ENCODE results near the gene VAV1.

VAV1 gene

DNA sequence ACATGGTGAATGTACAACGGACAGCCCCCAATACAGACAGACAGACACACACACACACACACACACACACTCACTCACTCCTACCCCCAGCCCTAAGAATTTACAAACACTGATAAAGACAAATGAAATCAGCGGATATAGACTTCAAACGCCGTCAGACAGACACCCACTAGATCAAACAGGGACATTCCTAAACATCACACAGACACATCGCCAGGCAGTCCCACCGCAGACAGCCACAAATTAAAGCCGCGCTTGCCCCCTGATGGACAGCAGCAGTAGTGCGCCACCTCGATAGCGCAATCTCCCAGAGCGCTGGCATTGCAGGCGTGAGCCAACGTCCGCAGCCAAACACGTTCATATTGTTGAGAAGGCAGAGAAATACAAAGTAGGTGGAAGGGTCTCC lies 90.2 kb downstream of the VAV1 start (continued):
- TF ChIP-seq ZNF19 (tag by site-specific recombination; IDR thresholded peaks at IDR 0.05; ENCODE audit: low read depth) (no peak), ZNF341 (tag by site-specific recombination; IDR thresholded peaks at IDR 0.05; ENCODE audit: low read depth) (no peak), HOXC10 (CRISPR knock-in tag; IDR thresholded peaks at IDR 0.05) (no peak), YY2 (tag by site-specific recombination; IDR thresholded peaks at IDR 0.05) (no peak), ZNF473 (tag by site-specific recombination; IDR thresholded peaks at IDR 0.05) (no peak), ZNF112 (tag by site-specific recombination; IDR thresholded peaks at IDR 0.05) (no peak), ZNF596 (tag by site-specific recombination; IDR thresholded peaks at IDR 0.05) (no peak), ZEB2 (tag by site-specific recombination; IDR thresholded peaks at IDR 0.05) (peak; percentile 70), ZNF202 (tag by site-specific recombination; IDR thresholded peaks at IDR 0.05; ENCODE audit: borderline replicate concordance) (no peak), ZNF629 (tag by site-specific recombination; IDR thresholded peaks at IDR 0.05) (0 out of 2 replicates have a peak, but pooled peaks have one; percentile 23), ZNF37A (tag by site-specific recombination; IDR thresholded peaks at IDR 0.05) (no peak), ZNF416 (tag by site-specific recombination; IDR thresholded peaks at IDR 0.05) (no peak), SETDB1 (IDR thresholded peaks at IDR 0.05; ENCODE audit: insufficient read length, low read length) (no peak), ZBTB21 (tag by site-specific recombination; IDR thresholded peaks at IDR 0.05) (peak; percentile 29; the same call in 1 of the 2 replicates), ZSCAN30 (tag by site-specific recombination; IDR thresholded peaks at IDR 0.05) (no peak), TRIM28 (IDR thresholded peaks at IDR 0.05; ENCODE audit: borderline replicate concordance, low read length) (no peak), KLF7 (tag by site-specific recombination; IDR thresholded peaks at IDR 0.05; ENCODE audit: borderline replicate concordance) (no peak), HOXA7 (CRISPR knock-in tag; IDR thresholded peaks at IDR 0.05; ENCODE audit: borderline replicate concordance) (no peak), ZBTB8A (tag by site-specific recombination; IDR thresholded peaks at IDR 0.05) (no peak), ZNF776 (tag by site-specific recombination; IDR thresholded peaks at IDR 0.05; ENCODE audit: borderline replicate concordance) (no peak), ZNF670 (tag by site-specific recombination; IDR thresholded peaks at IDR 0.05; ENCODE audit: low read depth) (no peak), ZNF433 (tag by site-specific recombination; IDR thresholded peaks at IDR 0.05; ENCODE audit: low read depth) (no peak), ZNF707 (tag by site-specific recombination; IDR thresholded peaks at IDR 0.05) (no peak), OVOL3 (tag by site-specific recombination; IDR thresholded peaks at IDR 0.05) (no peak), ZNF664 (tag by site-specific recombination; IDR thresholded peaks at IDR 0.05) (no peak)
- TF ChIP-seq, protein P1, sequence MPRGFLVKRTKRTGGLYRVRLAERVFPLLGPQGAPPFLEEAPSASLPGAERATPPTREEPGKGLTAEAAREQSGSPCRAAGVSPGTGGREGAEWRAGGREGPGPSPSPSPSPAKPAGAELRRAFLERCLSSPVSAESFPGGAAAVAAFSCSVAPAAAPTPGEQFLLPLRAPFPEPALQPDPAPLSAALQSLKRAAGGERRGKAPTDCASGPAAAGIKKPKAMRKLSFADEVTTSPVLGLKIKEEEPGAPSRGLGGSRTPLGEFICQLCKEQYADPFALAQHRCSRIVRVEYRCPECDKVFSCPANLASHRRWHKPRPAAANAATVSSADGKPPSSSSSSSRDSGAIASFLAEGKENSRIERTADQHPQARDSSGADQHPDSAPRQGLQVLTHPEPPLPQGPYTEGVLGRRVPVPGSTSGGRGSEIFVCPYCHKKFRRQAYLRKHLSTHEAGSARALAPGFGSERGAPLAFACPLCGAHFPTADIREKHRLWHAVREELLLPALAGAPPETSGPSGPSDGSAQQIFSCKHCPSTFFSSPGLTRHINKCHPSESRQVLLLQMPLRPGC (tag by site-specific recombination; IDR thresholded peaks at IDR 0.05), result peak; percentile 97
- TF ChIP-seq, protein P2, sequence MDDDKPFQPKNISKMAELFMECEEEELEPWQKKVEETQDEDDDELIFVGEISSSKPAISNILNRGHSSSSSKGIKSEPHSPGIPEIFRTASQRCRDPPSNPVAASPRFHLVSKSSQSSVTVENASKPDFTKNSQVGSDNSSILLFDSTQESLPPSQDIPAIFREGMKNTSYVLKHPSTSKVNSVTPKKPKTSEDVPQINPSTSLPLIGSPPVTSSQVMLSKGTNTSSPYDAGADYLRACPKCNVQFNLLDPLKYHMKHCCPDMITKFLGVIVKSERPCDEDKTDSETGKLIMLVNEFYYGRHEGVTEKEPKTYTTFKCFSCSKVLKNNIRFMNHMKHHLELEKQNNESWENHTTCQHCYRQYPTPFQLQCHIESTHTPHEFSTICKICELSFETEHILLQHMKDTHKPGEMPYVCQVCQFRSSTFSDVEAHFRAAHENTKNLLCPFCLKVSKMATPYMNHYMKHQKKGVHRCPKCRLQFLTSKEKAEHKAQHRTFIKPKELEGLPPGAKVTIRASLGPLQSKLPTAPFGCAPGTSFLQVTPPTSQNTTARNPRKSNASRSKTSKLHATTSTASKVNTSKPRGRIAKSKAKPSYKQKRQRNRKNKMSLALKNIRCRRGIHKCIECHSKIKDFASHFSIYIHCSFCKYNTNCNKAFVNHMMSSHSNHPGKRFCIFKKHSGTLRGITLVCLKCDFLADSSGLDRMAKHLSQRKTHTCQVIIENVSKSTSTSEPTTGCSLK (tag by site-specific recombination; IDR thresholded peaks at IDR 0.05), result no peak
- TF ChIP-seq, protein P3, sequence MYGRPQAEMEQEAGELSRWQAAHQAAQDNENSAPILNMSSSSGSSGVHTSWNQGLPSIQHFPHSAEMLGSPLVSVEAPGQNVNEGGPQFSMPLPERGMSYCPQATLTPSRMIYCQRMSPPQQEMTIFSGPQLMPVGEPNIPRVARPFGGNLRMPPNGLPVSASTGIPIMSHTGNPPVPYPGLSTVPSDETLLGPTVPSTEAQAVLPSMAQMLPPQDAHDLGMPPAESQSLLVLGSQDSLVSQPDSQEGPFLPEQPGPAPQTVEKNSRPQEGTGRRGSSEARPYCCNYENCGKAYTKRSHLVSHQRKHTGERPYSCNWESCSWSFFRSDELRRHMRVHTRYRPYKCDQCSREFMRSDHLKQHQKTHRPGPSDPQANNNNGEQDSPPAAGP (tag by site-specific recombination; IDR thresholded peaks at IDR 0.05), result peak; percentile 54; the same call in 1 of the 2 replicates
- TF ChIP-seq, protein P4, sequence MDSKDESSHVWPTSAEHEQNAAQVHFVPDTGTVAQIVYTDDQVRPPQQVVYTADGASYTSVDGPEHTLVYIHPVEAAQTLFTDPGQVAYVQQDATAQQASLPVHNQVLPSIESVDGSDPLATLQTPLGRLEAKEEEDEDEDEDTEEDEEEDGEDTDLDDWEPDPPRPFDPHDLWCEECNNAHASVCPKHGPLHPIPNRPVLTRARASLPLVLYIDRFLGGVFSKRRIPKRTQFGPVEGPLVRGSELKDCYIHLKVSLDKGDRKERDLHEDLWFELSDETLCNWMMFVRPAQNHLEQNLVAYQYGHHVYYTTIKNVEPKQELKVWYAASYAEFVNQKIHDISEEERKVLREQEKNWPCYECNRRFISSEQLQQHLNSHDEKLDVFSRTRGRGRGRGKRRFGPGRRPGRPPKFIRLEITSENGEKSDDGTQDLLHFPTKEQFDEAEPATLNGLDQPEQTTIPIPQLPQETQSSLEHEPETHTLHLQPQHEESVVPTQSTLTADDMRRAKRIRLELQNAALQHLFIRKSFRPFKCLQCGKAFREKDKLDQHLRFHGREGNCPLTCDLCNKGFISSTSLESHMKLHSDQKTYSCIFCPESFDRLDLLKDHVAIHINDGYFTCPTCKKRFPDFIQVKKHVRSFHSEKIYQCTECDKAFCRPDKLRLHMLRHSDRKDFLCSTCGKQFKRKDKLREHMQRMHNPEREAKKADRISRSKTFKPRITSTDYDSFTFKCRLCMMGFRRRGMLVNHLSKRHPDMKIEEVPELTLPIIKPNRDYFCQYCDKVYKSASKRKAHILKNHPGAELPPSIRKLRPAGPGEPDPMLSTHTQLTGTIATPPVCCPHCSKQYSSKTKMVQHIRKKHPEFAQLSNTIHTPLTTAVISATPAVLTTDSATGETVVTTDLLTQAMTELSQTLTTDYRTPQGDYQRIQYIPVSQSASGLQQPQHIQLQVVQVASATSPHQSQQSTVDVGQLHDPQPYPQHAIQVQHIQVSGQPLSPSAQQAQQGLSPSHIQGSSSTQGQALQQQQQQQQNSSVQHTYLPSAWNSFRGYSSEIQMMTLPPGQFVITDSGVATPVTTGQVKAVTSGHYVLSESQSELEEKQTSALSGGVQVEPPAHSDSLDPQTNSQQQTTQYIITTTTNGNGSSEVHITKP (tag by site-specific recombination; IDR thresholded peaks at IDR 0.05), result no peak
- TF ChIP-seq, protein P5, sequence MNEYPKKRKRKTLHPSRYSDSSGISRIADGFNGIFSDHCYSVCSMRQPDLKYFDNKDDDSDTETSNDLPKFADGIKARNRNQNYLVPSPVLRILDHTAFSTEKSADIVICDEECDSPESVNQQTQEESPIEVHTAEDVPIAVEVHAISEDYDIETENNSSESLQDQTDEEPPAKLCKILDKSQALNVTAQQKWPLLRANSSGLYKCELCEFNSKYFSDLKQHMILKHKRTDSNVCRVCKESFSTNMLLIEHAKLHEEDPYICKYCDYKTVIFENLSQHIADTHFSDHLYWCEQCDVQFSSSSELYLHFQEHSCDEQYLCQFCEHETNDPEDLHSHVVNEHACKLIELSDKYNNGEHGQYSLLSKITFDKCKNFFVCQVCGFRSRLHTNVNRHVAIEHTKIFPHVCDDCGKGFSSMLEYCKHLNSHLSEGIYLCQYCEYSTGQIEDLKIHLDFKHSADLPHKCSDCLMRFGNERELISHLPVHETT (tag by site-specific recombination; IDR thresholded peaks at IDR 0.05), result 0 out of 2 replicates have a peak, but pooled peaks have one; percentile 37
- TF ChIP-seq, protein P6, sequence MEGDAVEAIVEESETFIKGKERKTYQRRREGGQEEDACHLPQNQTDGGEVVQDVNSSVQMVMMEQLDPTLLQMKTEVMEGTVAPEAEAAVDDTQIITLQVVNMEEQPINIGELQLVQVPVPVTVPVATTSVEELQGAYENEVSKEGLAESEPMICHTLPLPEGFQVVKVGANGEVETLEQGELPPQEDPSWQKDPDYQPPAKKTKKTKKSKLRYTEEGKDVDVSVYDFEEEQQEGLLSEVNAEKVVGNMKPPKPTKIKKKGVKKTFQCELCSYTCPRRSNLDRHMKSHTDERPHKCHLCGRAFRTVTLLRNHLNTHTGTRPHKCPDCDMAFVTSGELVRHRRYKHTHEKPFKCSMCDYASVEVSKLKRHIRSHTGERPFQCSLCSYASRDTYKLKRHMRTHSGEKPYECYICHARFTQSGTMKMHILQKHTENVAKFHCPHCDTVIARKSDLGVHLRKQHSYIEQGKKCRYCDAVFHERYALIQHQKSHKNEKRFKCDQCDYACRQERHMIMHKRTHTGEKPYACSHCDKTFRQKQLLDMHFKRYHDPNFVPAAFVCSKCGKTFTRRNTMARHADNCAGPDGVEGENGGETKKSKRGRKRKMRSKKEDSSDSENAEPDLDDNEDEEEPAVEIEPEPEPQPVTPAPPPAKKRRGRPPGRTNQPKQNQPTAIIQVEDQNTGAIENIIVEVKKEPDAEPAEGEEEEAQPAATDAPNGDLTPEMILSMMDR (tag by site-specific recombination; IDR thresholded peaks at IDR 0.05), result peak; percentile 93

Measured in HEK293 (cell line).